ENCODE results near the gene USP13. TPM values are rescaled to one million over a fixed set of nuclear protein-coding genes. Genes with fewer than 3 reads are reported as not detected.

USP13 gene
- total and polyA plus RNA-seq, 4 donors, result 2.4 to 7.3 (median 4.2) TPM

DNA sequence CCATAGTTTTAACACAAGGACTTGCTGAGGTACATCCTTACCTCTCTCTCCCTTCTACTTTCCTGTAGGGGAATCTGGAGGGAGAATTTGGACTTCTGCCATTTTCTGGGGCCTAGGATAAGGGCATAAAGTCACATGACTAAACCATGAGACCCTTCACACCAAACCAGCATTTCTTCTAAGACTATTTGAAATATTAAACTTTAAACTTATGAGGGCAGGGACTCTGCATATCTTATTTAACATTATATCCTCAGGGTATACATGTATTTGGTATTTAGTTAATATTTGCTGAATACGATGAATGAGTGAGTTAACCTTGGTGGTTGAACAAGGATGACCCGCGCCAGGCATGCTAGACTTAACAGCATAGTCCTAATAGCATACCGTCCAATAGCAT, 63.4 kb downstream of the USP13 start:
- Histone ChIP-seq H3K27ac (ENCODE audit: low read depth in 1 of 2, low read length in 2 of 2) (no peak overlapping the region), H3K9ac (ENCODE audit: low read depth in 1 of 2, low read length in 2 of 2) (no peak overlapping the region), H3K9me3 (ENCODE audit: control insufficient read depth in 4 of 4, low read length in 3 of 4) (no peaks in the 10 kb centered on the region), H3K27me3 (ENCODE audit: control insufficient read depth in 4 of 4, insufficient read depth in 4 of 4, low read length in 3 of 4) (no peaks in the 10 kb centered on the region), H3K4me1 (ENCODE audit: control insufficient read depth in 4 of 4, insufficient read depth in 4 of 4, low read length in 3 of 4) (no peaks in the 10 kb centered on the region), H3K4me3 (ENCODE audit: low read depth in 1 of 3, low read length in 3 of 3) (no peak overlapping the region), H3K36me3 (ENCODE audit: control insufficient read depth in 4 of 4, insufficient read depth in 3 of 4, low read depth in 1 of 4, low read length in 3 of 4) (peaks cover 0 to 3% (median under 1%) of the 10 kb centered on the region in 4 donors)
- TF ChIP-seq EGR1 (IDR thresholded peaks at IDR 0.05; ENCODE audit: low read depth in 2 of 2) (no peak), TAF1 (conservative IDR thresholded peaks at IDR 0.05) (no peak), RAD21 (IDR thresholded peaks at IDR 0.05) (no peak), SP1 (IDR thresholded peaks at IDR 0.05) (no peak), RXRA (IDR thresholded peaks at IDR 0.05) (no peak), NR2F2 (IDR thresholded peaks at IDR 0.05) (no peak), FOXA1 (IDR thresholded peaks at IDR 0.05) (no peak), GABPA (IDR thresholded peaks at IDR 0.05 in 1 of 2, conservative IDR thresholded peaks at IDR 0.05 in 1 of 2) (no peak), YY1 (IDR thresholded peaks at IDR 0.05) (no peak), HNF4G (IDR thresholded peaks at IDR 0.05) (no peak), HNF4A (conservative IDR thresholded peaks at IDR 0.05) (no peak)
- TF ChIP-seq, protein P1, sequence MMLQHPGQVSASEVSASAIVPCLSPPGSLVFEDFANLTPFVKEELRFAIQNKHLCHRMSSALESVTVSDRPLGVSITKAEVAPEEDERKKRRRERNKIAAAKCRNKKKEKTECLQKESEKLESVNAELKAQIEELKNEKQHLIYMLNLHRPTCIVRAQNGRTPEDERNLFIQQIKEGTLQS (IDR thresholded peaks at IDR 0.05), result no peak
- TF ChIP-seq, protein P2, sequence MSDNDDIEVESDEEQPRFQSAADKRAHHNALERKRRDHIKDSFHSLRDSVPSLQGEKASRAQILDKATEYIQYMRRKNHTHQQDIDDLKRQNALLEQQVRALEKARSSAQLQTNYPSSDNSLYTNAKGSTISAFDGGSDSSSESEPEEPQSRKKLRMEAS (IDR thresholded peaks at IDR 0.05), result no peak
- TF ChIP-seq, protein P3, sequence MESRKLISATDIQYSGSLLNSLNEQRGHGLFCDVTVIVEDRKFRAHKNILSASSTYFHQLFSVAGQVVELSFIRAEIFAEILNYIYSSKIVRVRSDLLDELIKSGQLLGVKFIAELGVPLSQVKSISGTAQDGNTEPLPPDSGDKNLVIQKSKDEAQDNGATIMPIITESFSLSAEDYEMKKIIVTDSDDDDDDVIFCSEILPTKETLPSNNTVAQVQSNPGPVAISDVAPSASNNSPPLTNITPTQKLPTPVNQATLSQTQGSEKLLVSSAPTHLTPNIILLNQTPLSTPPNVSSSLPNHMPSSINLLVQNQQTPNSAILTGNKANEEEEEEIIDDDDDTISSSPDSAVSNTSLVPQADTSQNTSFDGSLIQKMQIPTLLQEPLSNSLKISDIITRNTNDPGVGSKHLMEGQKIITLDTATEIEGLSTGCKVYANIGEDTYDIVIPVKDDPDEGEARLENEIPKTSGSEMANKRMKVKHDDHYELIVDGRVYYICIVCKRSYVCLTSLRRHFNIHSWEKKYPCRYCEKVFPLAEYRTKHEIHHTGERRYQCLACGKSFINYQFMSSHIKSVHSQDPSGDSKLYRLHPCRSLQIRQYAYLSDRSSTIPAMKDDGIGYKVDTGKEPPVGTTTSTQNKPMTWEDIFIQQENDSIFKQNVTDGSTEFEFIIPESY (IDR thresholded peaks at IDR 0.05), result no peak
- TF ChIP-seq, protein P4, sequence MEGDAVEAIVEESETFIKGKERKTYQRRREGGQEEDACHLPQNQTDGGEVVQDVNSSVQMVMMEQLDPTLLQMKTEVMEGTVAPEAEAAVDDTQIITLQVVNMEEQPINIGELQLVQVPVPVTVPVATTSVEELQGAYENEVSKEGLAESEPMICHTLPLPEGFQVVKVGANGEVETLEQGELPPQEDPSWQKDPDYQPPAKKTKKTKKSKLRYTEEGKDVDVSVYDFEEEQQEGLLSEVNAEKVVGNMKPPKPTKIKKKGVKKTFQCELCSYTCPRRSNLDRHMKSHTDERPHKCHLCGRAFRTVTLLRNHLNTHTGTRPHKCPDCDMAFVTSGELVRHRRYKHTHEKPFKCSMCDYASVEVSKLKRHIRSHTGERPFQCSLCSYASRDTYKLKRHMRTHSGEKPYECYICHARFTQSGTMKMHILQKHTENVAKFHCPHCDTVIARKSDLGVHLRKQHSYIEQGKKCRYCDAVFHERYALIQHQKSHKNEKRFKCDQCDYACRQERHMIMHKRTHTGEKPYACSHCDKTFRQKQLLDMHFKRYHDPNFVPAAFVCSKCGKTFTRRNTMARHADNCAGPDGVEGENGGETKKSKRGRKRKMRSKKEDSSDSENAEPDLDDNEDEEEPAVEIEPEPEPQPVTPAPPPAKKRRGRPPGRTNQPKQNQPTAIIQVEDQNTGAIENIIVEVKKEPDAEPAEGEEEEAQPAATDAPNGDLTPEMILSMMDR (IDR thresholded peaks at IDR 0.05; ENCODE audit: low read depth, low read length, missing input control), result no peak
- TF ChIP-seq, protein P5, sequence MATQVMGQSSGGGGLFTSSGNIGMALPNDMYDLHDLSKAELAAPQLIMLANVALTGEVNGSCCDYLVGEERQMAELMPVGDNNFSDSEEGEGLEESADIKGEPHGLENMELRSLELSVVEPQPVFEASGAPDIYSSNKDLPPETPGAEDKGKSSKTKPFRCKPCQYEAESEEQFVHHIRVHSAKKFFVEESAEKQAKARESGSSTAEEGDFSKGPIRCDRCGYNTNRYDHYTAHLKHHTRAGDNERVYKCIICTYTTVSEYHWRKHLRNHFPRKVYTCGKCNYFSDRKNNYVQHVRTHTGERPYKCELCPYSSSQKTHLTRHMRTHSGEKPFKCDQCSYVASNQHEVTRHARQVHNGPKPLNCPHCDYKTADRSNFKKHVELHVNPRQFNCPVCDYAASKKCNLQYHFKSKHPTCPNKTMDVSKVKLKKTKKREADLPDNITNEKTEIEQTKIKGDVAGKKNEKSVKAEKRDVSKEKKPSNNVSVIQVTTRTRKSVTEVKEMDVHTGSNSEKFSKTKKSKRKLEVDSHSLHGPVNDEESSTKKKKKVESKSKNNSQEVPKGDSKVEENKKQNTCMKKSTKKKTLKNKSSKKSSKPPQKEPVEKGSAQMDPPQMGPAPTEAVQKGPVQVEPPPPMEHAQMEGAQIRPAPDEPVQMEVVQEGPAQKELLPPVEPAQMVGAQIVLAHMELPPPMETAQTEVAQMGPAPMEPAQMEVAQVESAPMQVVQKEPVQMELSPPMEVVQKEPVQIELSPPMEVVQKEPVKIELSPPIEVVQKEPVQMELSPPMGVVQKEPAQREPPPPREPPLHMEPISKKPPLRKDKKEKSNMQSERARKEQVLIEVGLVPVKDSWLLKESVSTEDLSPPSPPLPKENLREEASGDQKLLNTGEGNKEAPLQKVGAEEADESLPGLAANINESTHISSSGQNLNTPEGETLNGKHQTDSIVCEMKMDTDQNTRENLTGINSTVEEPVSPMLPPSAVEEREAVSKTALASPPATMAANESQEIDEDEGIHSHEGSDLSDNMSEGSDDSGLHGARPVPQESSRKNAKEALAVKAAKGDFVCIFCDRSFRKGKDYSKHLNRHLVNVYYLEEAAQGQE (IDR thresholded peaks at IDR 0.05), result no peak
- WGBS, result 98% methylated on average over 4 of the region's 4 CpGs
- DNase-seq (ENCODE audit: low spot score), result no peak

DNA sequence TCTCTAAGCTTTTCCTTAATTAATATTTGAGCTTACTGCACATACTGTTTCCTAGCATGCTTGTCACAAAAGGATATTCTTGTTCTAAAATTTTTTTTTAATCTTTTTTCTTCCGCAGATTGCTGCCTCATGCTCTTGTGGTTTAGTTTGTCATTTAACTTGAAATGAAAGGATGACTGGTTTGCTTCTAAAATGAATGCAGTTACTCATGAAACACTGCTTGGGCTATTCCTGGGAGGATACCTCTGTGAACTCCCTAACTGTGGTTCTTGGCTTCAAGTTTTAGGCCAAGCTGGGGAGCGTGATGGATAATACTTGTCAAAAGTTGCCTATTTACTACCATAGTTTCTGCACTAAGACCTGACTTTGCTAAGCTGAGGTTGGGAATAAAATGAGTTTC, 64.0 kb downstream of the USP13 start:
- Histone ChIP-seq H3K27ac (ENCODE audit: low read depth in 1 of 2, low read length in 2 of 2) (no peak overlapping the region), H3K27me3 (ENCODE audit: control insufficient read depth in 4 of 4, insufficient read depth in 4 of 4, low read length in 3 of 4) (no peaks in the 10 kb centered on the region), H3K9me3 (ENCODE audit: control insufficient read depth in 4 of 4, low read length in 3 of 4) (no peaks in the 10 kb centered on the region), H3K4me3 (ENCODE audit: low read depth in 1 of 3, low read length in 3 of 3) (no peak overlapping the region), H3K4me1 (ENCODE audit: control insufficient read depth in 4 of 4, insufficient read depth in 4 of 4, low read length in 3 of 4) (no peaks in the 10 kb centered on the region), H3K9ac (ENCODE audit: low read depth in 1 of 2, low read length in 2 of 2) (no peak overlapping the region), H3K36me3 (ENCODE audit: control insufficient read depth in 4 of 4, insufficient read depth in 3 of 4, low read depth in 1 of 4, low read length in 3 of 4) (peaks cover 3 to 4% (median 3%) of the 10 kb centered on the region in 4 donors)
- no peak for DNase-seq (ENCODE audit: low spot score)
- WGBS, result 91% methylated on average over 2 of the region's 2 CpGs
- TF ChIP-seq RAD21 (IDR thresholded peaks at IDR 0.05) (no peak), GABPA (IDR thresholded peaks at IDR 0.05 in 1 of 2, conservative IDR thresholded peaks at IDR 0.05 in 1 of 2) (no peak), EGR1 (IDR thresholded peaks at IDR 0.05; ENCODE audit: low read depth in 2 of 2) (no peak), FOXA2 (IDR thresholded peaks at IDR 0.05) (no peak), NR2F2 (IDR thresholded peaks at IDR 0.05) (no peak), HNF4A (conservative IDR thresholded peaks at IDR 0.05) (no peak), JUND (IDR thresholded peaks at IDR 0.05) (no peak), HNF4G (IDR thresholded peaks at IDR 0.05) (no peak), TAF1 (conservative IDR thresholded peaks at IDR 0.05) (no peak), RXRA (IDR thresholded peaks at IDR 0.05) (no peak), YY1 (IDR thresholded peaks at IDR 0.05) (no peak), SP1 (IDR thresholded peaks at IDR 0.05) (no peak)
- TF ChIP-seq, protein P1 (IDR thresholded peaks at IDR 0.05), result no peak
- TF ChIP-seq, protein P3 (IDR thresholded peaks at IDR 0.05), result no peak
- TF ChIP-seq, protein P4 (IDR thresholded peaks at IDR 0.05; ENCODE audit: low read depth, low read length, missing input control), result no peak
